Peyer's patch (tissue), 4 donors: ENCODE data around the gene WLS.
"Not testable (repeated sequence)": the region's sequence is repeated elsewhere in the genome, so short reads cannot be mapped to it uniquely, and the experiment has no call there.

ENCODE experiments used
- CTCF ChIP-seq, 6 experiments: fragments of 450-650 bp in 4 of 6; fragments of 200-600 bp in 2 of 6; sonication (generic) in 1 of 6; IDR thresholded peaks; one replicate each; pipeline ENCODE4 v1.5.1; 2017 to 2019; ENCODE audit warnings: antibody characterized with exemption in 6 of 6, mild to moderate bottlenecking in 3 of 6, moderate library complexity in 1 of 6
- POLR2A ChIP-seq, 2 donors: fragments of 450-650 bp; IDR thresholded peaks; one replicate each; pipeline ENCODE4 v1.5.1; 2017; ENCODE audit warnings: antibody characterized with exemption in 2 of 2, mild to moderate bottlenecking in 2 of 2, moderate library complexity in 2 of 2

GRCh38 chr1:68256824-68257223 is 24.5 kb upstream of the WLS start:
- not testable (repeated sequence) for TF ChIP-seq CTCF, POLR2A (IDR thresholded peaks at IDR 0.05)
